GM23248 (cell line): ENCODE data around the gene CERS5. TPM values are rescaled to one million over a fixed set of nuclear protein-coding genes. Genes with fewer than 3 reads are reported as not detected.

Experiments used
- DNase-seq: peaks from one replicate; pipeline ENCODE4 v3.0.0-alpha.2; 2015
- H2AFZ ChIP-seq: fragments of 200-600 bp; sonication (generic); 2 replicates; pipeline ENCODE4 v1.6.1; 2016; ENCODE audit warnings: antibody characterized with exemption
- H3F3A ChIP-seq: fragments of 200-600 bp; sonication (generic); 2 replicates; pipeline ENCODE4 v1.6.1; 2016; ENCODE audit warnings: mild to moderate bottlenecking, antibody characterized with exemption, mixed run types; ENCODE audit not compliant: insufficient read depth
- H3K27ac ChIP-seq: fragments of 200-600 bp; sonication (generic); 2 replicates; pipeline ENCODE4 v1.5.1; 2016; ENCODE audit warnings: mild to moderate bottlenecking
- H3K27me3 ChIP-seq: fragments of 200-600 bp; sonication (generic); replicated peaks from 2 replicates; pipeline ENCODE4 v1.6.1; 2016; ENCODE audit warnings: mild to moderate bottlenecking; ENCODE audit not compliant: insufficient read depth
- H3K36me3 ChIP-seq: fragments of 200-600 bp; sonication (generic); 2 replicates; pipeline ENCODE4 v1.6.1; 2016; ENCODE audit warnings: low read depth, mild to moderate bottlenecking
- H3K4me1 ChIP-seq: fragments of 200-600 bp; sonication (generic); 2 replicates; pipeline ENCODE4 v1.6.1; 2016; ENCODE audit warnings: mild to moderate bottlenecking; ENCODE audit not compliant: insufficient read depth
- H3K4me2 ChIP-seq: fragments of 200-600 bp; sonication (generic); one replicate; pipeline ENCODE4 v1.6.1; 2016; ENCODE audit warnings: mild to moderate bottlenecking; ENCODE audit not compliant: unreplicated experiment
- H3K4me3 ChIP-seq: fragments of 200-600 bp; sonication (generic); 2 replicates; pipeline ENCODE4 v1.5.1; 2016; ENCODE audit warnings: mild to moderate bottlenecking
- H3K79me2 ChIP-seq: fragments of 200-600 bp; sonication (generic); 2 replicates; pipeline ENCODE4 v1.6.1; 2016; ENCODE audit warnings: mild to moderate bottlenecking; ENCODE audit not compliant: insufficient read depth
- H3K9ac ChIP-seq: fragments of 200-600 bp; sonication (generic); 2 replicates; pipeline ENCODE4 v1.6.1; 2016; ENCODE audit warnings: mild to moderate bottlenecking
- H3K9me2 ChIP-seq: fragments of 200-600 bp; sonication (generic); 2 replicates; pipeline ENCODE4 v1.6.1; 2016; ENCODE audit warnings: mixed run types, mild to moderate bottlenecking, moderate library complexity; ENCODE audit not compliant: insufficient read depth
- H3K9me3 ChIP-seq: fragments of 200-600 bp; sonication (generic); one replicate; pipeline ENCODE4 v1.6.1; 2017; ENCODE audit warnings: low read depth
- H4K20me1 ChIP-seq: fragments of 200-600 bp; sonication (generic); 2 replicates; pipeline ENCODE4 v1.6.0; 2016; ENCODE audit not compliant: insufficient read depth
- EZH2 ChIP-seq: fragments of 200-600 bp; sonication (generic); IDR thresholded peaks from 2 replicates; pipeline ENCODE4 v1.6.1; 2018; ENCODE audit warnings: antibody characterized with exemption, mild to moderate bottlenecking; ENCODE audit not compliant: insufficient read depth, poor library complexity, severe bottlenecking
- EZH2phosphoT487 ChIP-seq: fragments of 200-600 bp; sonication (generic); IDR thresholded peaks from 2 replicates; pipeline ENCODE4 v1.6.1; 2018; ENCODE audit warnings: antibody characterized with exemption, moderate library complexity, mild to moderate bottlenecking, low read depth; ENCODE audit not compliant: insufficient read depth
- WGBS, 2 experiments: methylation state at CpG; one replicate each; pipeline ENCODE4 v1.1.6; 2015 to 2017; ENCODE audit warnings: low lambda C conversion rate in 2 of 2, low coverage in 1 of 2; ENCODE audit errors: missing lambda C conversion rate in 2 of 2; 5-methylcytosine and 5-hydroxymethylcytosine counted together
- in situ Hi-C: fragments of 300-500 bp; cut with MboI; formaldehyde crosslinking; loops from 2 replicates; pipeline ENCODE4 v1.15.0; 2020
- polyA plus RNA-seq: library from polyadenylated mRNA; unstranded; fragments of >200 nt; fragmentation: Nextera tagmentation; extraction: Ambion mirVana; gene quantifications from 2 replicates; pipeline ENCODE4 v1.2.1, GENCODE V29; 2016
- total RNA-seq: library from RNA; depleted of rRNA; stranded (reverse); fragments of >200 nt; shearing (Covaris generic); gene quantifications from 2 replicates; pipeline ENCODE4 v1.2.3, GENCODE V29; 2014

CERS5 gene
- total and polyA plus RNA-seq, 2 experiments from 2014 or later, result 60.7 to 99.2 TPM

DNA sequence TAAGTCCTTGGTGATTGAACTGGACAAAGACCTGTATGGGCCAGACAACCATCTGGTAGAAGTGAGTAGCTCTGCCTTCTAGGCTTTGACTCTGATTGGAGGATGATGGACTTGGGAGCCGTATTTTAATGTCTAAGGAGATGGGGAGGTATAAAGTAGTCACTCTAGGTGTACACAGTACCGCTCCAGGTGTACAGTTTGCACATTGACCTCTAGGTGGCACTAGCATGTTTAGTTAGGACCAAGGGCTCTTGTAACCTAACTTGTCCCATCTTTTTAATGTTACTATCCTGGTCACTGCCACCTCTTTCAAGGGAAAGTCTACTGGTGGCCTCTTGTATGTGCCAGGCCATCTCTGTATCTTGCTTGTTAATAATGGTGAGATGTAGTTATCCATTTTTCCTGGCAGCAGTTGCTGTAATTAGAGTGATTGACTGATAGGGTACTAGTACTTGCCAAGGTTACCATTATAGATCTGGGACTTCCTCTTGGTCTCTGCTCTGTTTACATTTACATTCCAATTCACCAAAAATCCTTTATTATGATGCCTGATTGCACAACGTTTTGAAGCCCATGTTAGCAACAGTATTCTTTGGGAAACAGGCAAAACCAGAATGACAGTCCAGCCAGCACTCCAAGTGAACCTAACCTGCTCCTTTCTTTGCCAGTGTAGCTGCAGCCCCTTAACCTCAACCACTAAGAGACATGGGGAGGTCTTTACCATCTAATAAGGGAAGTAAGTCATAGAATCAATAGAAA lies 78.4 kb downstream of the CERS5 start:
- WGBS, 2 experiments, result 23 to 29% methylated on average over 3 of the region's 3 CpGs
- H3K27ac ChIP-seq, result peak overlapping the region; percentile 82
- peak; percentile 69 for DNase-seq
- no peaks in the 10 kb centered on the region for H3K9me3 ChIP-seq
- in situ Hi-C loops, result no loop called here
- peaks cover 36% of the 10 kb centered on the region for H3F3A ChIP-seq
- peaks cover 31% of the 10 kb centered on the region for H3K4me1 ChIP-seq
- H3K4me3 ChIP-seq, result peak overlapping the region; percentile 32
- TF ChIP-seq EZH2phosphoT487 (no peak), EZH2 (no peak)
- peaks cover 33% of the 10 kb centered on the region for H3K79me2 ChIP-seq
- H3K36me3 ChIP-seq, result peaks cover 34% of the 10 kb centered on the region
- no peak overlapping the region for H2AFZ ChIP-seq
- no peaks in the 10 kb centered on the region for H4K20me1 ChIP-seq
- no peaks in the 10 kb centered on the region for H3K9me2 ChIP-seq
- no peaks in the 10 kb centered on the region for H3K27me3 ChIP-seq
- peak overlapping the region; percentile 64 for H3K9ac ChIP-seq
- peak overlapping the region; percentile 81 for H3K4me2 ChIP-seq

DNA sequence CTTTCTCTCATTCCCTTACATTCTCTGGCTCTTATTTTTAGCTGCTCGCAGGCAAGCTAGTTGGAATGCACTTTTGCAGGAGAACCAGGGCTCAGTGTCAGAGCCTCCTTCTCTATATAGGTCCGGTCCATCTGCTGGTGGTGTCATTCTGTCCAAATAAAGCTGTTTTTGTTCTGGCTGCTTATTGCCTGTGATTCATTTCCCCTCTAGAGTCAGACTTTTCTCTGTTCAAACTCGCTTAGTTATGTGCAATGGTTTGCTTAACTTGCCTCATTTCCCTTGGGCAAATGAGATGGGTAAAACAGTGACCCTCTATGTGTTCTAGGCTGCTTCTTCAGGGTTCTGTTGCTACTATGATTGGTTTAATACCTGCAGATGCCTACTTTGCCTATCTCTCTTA lies 79.2 kb downstream of the CERS5 start:
- H3K4me3 ChIP-seq, result peak overlapping the region; percentile 32
- H3K36me3 ChIP-seq, result peaks cover 26% of the 10 kb centered on the region
- peak; percentile 91 for DNase-seq
- H3F3A ChIP-seq, result peaks cover 39% of the 10 kb centered on the region
- no peaks in the 10 kb centered on the region for H3K27me3 ChIP-seq
- no peak for TF ChIP-seq EZH2phosphoT487
- TF ChIP-seq EZH2, result no peak
- peak overlapping the region; percentile 82 for H3K27ac ChIP-seq
- H3K79me2 ChIP-seq, result peaks cover 39% of the 10 kb centered on the region
- in situ Hi-C loops, result no loop called here
- H3K9me2 ChIP-seq, result no peaks in the 10 kb centered on the region
- peak overlapping the region; percentile 64 for H3K9ac ChIP-seq
- H3K9me3 ChIP-seq, result no peaks in the 10 kb centered on the region
- H4K20me1 ChIP-seq, result no peaks in the 10 kb centered on the region
- peaks cover 31% of the 10 kb centered on the region for H3K4me1 ChIP-seq
- WGBS, 2 experiments, result 17 to 21% methylated on average over 3 of the region's 3 CpGs
- H2AFZ ChIP-seq, result no peak overlapping the region
- peak overlapping the region; percentile 81 for H3K4me2 ChIP-seq

DNA sequence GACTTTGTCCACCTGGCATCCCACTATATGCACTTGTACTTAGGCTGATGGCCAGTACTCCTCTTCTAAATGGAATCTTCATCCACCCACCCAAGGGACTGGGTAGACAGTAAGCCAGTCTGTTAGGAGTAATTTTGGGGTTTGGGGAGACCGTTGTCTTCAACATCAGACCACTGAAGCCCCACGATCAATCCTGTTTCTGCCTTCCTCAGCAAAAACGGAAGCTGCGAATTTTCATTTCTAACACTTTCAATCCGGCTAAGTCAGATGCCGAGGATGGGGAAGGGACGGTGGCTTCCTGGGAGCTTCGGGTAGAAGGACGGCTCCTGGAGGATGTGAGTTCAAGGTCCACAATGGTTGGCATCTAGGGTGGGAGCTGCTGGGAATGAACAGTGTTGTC lies 80.0 kb downstream of the CERS5 start:
- Histone ChIP-seq H3K9me3 (no peaks in the 10 kb centered on the region), H3F3A (peaks cover 39% of the 10 kb centered on the region), H3K79me2 (peaks cover 39% of the 10 kb centered on the region), H3K4me2 (no peak overlapping the region), H3K36me3 (peaks cover 18% of the 10 kb centered on the region), H3K4me1 (peaks cover 31% of the 10 kb centered on the region), H3K9me2 (no peaks in the 10 kb centered on the region), H3K27ac (peak overlapping the region; percentile 82), H2AFZ (no peak overlapping the region), H3K27me3 (no peaks in the 10 kb centered on the region), H3K9ac (0 out of 2 replicates have a peak overlapping the region, but pooled peaks have one; percentile 38), H3K4me3 (no peak overlapping the region), H4K20me1 (no peaks in the 10 kb centered on the region)
- TF ChIP-seq EZH2phosphoT487, result no peak
- TF ChIP-seq EZH2, result no peak
- in situ Hi-C loops, result no loop called here
- 70 to 73% methylated on average over 9 of the region's 9 CpGs for WGBS, 2 experiments
- DNase-seq, result no peak

DNA sequence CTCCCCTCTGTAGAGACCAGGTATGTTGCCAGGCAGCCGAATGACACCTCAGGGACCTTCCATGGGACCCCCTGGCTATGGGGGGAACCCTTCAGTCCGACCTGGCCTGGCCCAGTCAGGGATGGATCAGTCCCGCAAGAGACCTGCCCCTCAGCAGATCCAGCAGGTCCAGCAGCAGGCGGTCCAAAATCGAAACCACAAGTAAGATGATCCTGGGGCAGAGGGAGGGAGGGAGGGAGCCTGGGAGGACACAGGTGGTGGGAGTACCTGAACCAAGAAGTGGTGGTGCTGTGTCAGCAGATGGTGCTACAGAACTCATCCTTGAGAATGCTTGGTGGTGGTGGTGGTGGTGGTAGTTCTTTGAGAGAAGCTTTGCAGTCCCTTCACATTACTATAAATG lies 81.0 kb downstream of the CERS5 start:
- Histone ChIP-seq H3K9ac (peak overlapping the region; percentile 88), H3F3A (peaks cover 39% of the 10 kb centered on the region), H3K4me3 (peak overlapping the region; percentile 90), H3K9me2 (no peaks in the 10 kb centered on the region), H3K27me3 (no peaks in the 10 kb centered on the region), H3K9me3 (no peaks in the 10 kb centered on the region), H4K20me1 (no peaks in the 10 kb centered on the region), H3K4me1 (peaks cover 31% of the 10 kb centered on the region), H3K79me2 (peaks cover 39% of the 10 kb centered on the region), H3K36me3 (peaks cover 17% of the 10 kb centered on the region), H2AFZ (no peak overlapping the region), H3K4me2 (peak overlapping the region; percentile 98), H3K27ac (no peak overlapping the region)
- 67 to 71% methylated on average over 5 of the region's 5 CpGs for WGBS, 2 experiments
- in situ Hi-C loops, result no loop called here
- DNase-seq, result no peak
- TF ChIP-seq EZH2phosphoT487, result no peak
- no peak for TF ChIP-seq EZH2
